Keratinocyte (primary cell): ENCODE data around the gene MLPH. TPM values are rescaled to one million over a fixed set of nuclear protein-coding genes. Genes with fewer than 3 reads are reported as not detected.

Experiments
- DNase-seq: peaks from one replicate; pipeline ENCODE4 v3.0.0-alpha.2; 2011; ENCODE audit warnings: low read depth, missing footprints, low spot score
- FAIRE-seq: peaks from 2 replicates; lab custom pipeline; 2011; peaks lifted over from hg19 to GRCh38; lab: Jason Lieb, UNC
- H2AFZ ChIP-seq: 2 replicates; pipeline ENCODE4 v1.6.0; 2012; ENCODE audit warnings: low read length, control low read depth, inconsistent platforms; ENCODE audit not compliant: control insufficient read depth
- H3K27ac ChIP-seq: 2 replicates; pipeline ENCODE4 v1.5.1; 2011; ENCODE audit warnings: low read length; ENCODE audit not compliant: control insufficient read depth, insufficient read depth
- H3K27me3 ChIP-seq: 3 replicates; pipeline ENCODE4 v1.6.0; 2011; ENCODE audit warnings: low read length; ENCODE audit not compliant: control insufficient read depth, insufficient read depth; ENCODE audit errors: extremely low read depth
- H3K36me3 ChIP-seq, 2 experiments: 2 replicates in 1 of 2; 3 replicates in 1 of 2; pipeline ENCODE4 v1.5.1; 2011; ENCODE audit warnings: low read length in 2 of 2, mild to moderate bottlenecking in 1 of 2; ENCODE audit not compliant: control insufficient read depth in 2 of 2, insufficient read depth in 2 of 2; ENCODE audit errors: extremely low read depth in 1 of 2
- H3K4me1 ChIP-seq: 3 replicates; pipeline ENCODE4 v1.5.1; 2011; ENCODE audit warnings: low read length; ENCODE audit not compliant: control insufficient read depth, insufficient read depth; ENCODE audit errors: extremely low read depth
- H3K4me2 ChIP-seq: 3 replicates; pipeline ENCODE4 v1.6.0; 2011; ENCODE audit warnings: low read depth, low read length; ENCODE audit not compliant: control insufficient read depth, insufficient read depth; ENCODE audit errors: extremely low read depth
- H3K4me3 ChIP-seq, 3 experiments: fragments of 200-600 bp in 1 of 3; sonication (generic) in 1 of 3; 2 replicates in 2 of 3; 3 replicates in 1 of 3; pipeline ENCODE4 v1.5.1; 2011 to 2016; ENCODE audit warnings: low read length in 3 of 3, mild to moderate bottlenecking in 3 of 3, control low read depth in 2 of 3, inconsistent platforms in 1 of 3, low read depth in 1 of 3, mixed read lengths in 1 of 3, mixed run types in 1 of 3, moderate library complexity in 1 of 3; ENCODE audit not compliant: control insufficient read depth in 2 of 3, insufficient read depth in 2 of 3; ENCODE audit errors: extremely low read depth in 1 of 3
- H3K79me2 ChIP-seq: 2 replicates; pipeline ENCODE4 v1.6.0; 2012; ENCODE audit warnings: low read length; ENCODE audit not compliant: control insufficient read depth, insufficient read depth
- H3K9ac ChIP-seq: 3 replicates; pipeline ENCODE4 v1.6.0; 2011; ENCODE audit warnings: low read length; ENCODE audit not compliant: control insufficient read depth, insufficient read depth; ENCODE audit errors: extremely low read depth
- H3K9me1 ChIP-seq: 3 replicates; pipeline ENCODE4 v1.6.0; 2011; ENCODE audit warnings: low read length; ENCODE audit not compliant: control insufficient read depth, insufficient read depth; ENCODE audit errors: extremely low read depth
- H3K9me3 ChIP-seq: 2 replicates; pipeline ENCODE4 v1.5.1; 2012; ENCODE audit warnings: low read depth, low read length; ENCODE audit not compliant: control insufficient read depth
- H4K20me1 ChIP-seq: 3 replicates; pipeline ENCODE4 v1.6.0; 2011; ENCODE audit warnings: low read length; ENCODE audit not compliant: control insufficient read depth, insufficient read depth; ENCODE audit errors: extremely low read depth
- CTCF ChIP-seq, 3 experiments: IDR thresholded peaks in 1 of 3; conservative IDR thresholded peaks in 1 of 3; optimal IDR thresholded peaks in 1 of 3; 2 replicates in 2 of 3; 3 replicates in 1 of 3; pipeline versions ENCODE3 to v1.5.1; 2011; ENCODE audit warnings: low read length in 3 of 3, mild to moderate bottlenecking in 3 of 3, moderate library complexity in 2 of 3, control low read depth in 1 of 3, inconsistent platforms in 1 of 3; ENCODE audit not compliant: insufficient read depth in 2 of 3; ENCODE audit errors: extremely low read depth in 1 of 3
- EZH2 ChIP-seq: IDR thresholded peaks from one replicate; pipeline ENCODE4 v1.6.1; 2012; ENCODE audit warnings: inconsistent platforms, mild to moderate bottlenecking, low read length, moderate library complexity
- dilution Hi-C: fragments of 300-500 bp; cut with MboI; formaldehyde crosslinking; loops from one replicate; pipeline ENCODE4 v1.7.0; 2020; ENCODE audit warnings: low sequenced_read_pairs; ENCODE audit not compliant: extremely low pct_ligation_motif_present
- polyA plus RNA-seq, 5 experiments: library from polyadenylated mRNA; depleted of rRNA in 3 of 5; stranded (reverse) in 3 of 5; stranded (forward) in 1 of 5; unstranded in 1 of 5; fragments of >200 nt; gene quantifications; 1 replicate in 1 of 5; 2 replicates in 3 of 5; 3 replicates in 1 of 5; pipeline versions ENCODE4 v1.2.1 to v1.2.3, GENCODE V29; 2011 to 2012; ENCODE audit warnings: missing spikeins in 2 of 5, low read depth in 1 of 5, low replicate concordance in 1 of 5

MLPH gene
- polyA plus RNA-seq, 1 donor (not counting 4 experiments of a cell fraction or from before 2014, with no cell fraction given), result 0.67 TPM

GRCh38 chr2:237576974-237577373, 89.9 kb downstream of the MLPH start:
- FAIRE-seq (no peak), DNase-seq (no peak)
- H3K27ac ChIP-seq, result no peak overlapping the region
- no peak overlapping the region for H3K9ac ChIP-seq
- no peak overlapping the region for H3K4me3 ChIP-seq
- no peak overlapping the region for H2AFZ ChIP-seq
- peaks cover 16% of the 10 kb centered on the region for H3K4me1 ChIP-seq
- H3K9me3 ChIP-seq, result no peaks in the 10 kb centered on the region
- H3K79me2 ChIP-seq, result no peaks in the 10 kb centered on the region
- no peaks in the 10 kb centered on the region for H4K20me1 ChIP-seq
- no peak overlapping the region for H3K4me2 ChIP-seq
- no peaks in the 10 kb centered on the region for H3K36me3 ChIP-seq
- H3K27me3 ChIP-seq, result no peaks in the 10 kb centered on the region
- no peaks in the 10 kb centered on the region for H3K9me1 ChIP-seq
- TF ChIP-seq CTCF (optimal IDR thresholded peaks at IDR 0.05 in 1 of 3, IDR thresholded peaks at IDR 0.05 in 1 of 3, conservative IDR thresholded peaks at IDR 0.05 in 1 of 3; ENCODE audit: extremely low read depth in 1 of 3, insufficient read depth in 2 of 3, low read length in 3 of 3), result no peak
- TF ChIP-seq EZH2, result no peak
- dilution Hi-C loops, result no loop called here

DNA sequence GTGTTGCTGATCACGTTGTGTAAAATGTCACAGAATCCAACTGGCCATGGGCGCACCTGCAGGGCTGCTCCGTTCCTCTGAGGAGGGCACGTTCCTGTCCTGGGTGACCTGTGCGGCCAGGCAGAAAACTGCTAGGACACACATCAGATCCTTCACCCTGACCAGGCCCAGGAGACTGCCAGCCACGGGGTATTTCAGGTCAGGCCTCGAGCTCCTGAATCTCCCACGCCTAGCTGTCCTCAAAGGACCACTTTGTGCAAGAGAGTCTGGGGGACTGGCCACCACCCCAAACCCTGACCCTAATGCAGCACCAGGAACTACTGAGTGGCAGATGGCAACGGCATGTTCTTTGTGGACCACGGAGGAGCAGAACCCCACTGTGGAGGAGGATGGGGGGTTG, 90.4 kb downstream of the MLPH start:
- no peak overlapping the region for H3K27ac ChIP-seq
- H3K9me3 ChIP-seq, result no peaks in the 10 kb centered on the region
- no peak overlapping the region for H3K4me3 ChIP-seq
- no peaks in the 10 kb centered on the region for H3K36me3 ChIP-seq
- H2AFZ ChIP-seq, result no peak overlapping the region
- FAIRE-seq, result no peak
- DNase-seq, result no peak
- H3K4me2 ChIP-seq, result no peak overlapping the region
- no peak for TF ChIP-seq CTCF (optimal IDR thresholded peaks at IDR 0.05 in 1 of 3, IDR thresholded peaks at IDR 0.05 in 1 of 3, conservative IDR thresholded peaks at IDR 0.05 in 1 of 3; ENCODE audit: extremely low read depth in 1 of 3, insufficient read depth in 2 of 3, low read length in 3 of 3)
- no peak for TF ChIP-seq EZH2
- no peaks in the 10 kb centered on the region for H4K20me1 ChIP-seq
- H3K79me2 ChIP-seq, result no peaks in the 10 kb centered on the region
- no peak overlapping the region for H3K9ac ChIP-seq
- dilution Hi-C loops, result no loop called here
- H3K4me1 ChIP-seq, result peaks cover 12% of the 10 kb centered on the region
- H3K27me3 ChIP-seq, result no peaks in the 10 kb centered on the region
- H3K9me1 ChIP-seq, result no peaks in the 10 kb centered on the region
